GM08714 (cell line): ENCODE results near the gene PTK7.
"Not testable (repeated sequence)": the region's sequence is repeated elsewhere in the genome, so short reads cannot be mapped to it uniquely, and the experiment has no call there.

Source experiments
- H3K4me3 ChIP-seq: fragments of 200-500 bp; sonication (Bioruptor generic); 2 replicates; pipeline ENCODE4 v1.5.1; 2014; ENCODE audit warnings: mild to moderate bottlenecking, low read length, inconsistent platforms
- ZNF274 ChIP-seq: IDR thresholded peaks from 2 replicates; pipeline ENCODE4 v1.6.1; 2012; ENCODE audit warnings: mild to moderate bottlenecking, low read depth, low read length

Gene PTK7

DNA sequence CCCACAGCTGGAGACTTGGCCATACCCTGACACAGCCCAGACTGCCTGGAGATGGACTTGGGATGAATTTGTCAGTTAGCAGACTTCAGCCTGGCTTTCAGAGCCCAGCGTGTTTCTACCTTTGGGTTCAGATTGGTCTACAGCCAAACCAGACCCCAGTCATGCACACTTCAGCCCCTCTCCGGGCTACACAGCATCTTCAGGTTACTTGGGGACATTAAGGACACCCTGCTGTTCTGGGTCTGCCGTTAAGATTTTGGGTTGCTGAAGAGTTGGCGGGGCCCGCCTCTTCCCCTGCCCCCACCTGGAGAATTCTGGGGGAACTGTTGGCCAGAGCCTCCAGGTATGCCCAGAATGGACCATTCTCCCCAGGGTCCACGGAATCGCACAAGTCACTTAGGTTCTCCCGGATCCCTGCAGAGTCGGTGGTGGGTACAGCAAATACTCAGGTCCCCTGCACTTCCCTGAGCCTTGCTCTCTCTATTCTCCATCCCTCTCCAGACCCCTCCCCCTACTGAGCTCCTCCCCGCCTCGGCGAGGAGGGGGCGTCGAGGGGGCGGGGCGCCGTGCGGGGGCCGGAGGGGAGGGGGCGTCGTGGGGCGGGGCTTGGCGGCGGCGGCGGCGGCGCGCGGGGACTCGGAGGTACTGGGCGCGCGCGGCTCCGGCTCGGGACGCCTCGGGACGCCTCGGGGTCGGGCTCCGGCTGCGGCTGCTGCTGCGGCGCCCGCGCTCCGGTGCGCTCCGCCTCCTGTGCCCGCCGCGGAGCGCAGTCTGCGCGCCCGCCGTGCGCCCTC lies at the start of gene PTK7:
PTK7 (plus strand) TSS at position 645 of the 794 bp plus-strand sequence. CDS start 175 bp downstream, outside the sequence.
- no peak for TF ChIP-seq ZNF274

GRCh38 chr6:43026365-43026764 lies 49.7 kb upstream of the PTK7 start:
- no peak for TF ChIP-seq ZNF274
- H3K4me3 ChIP-seq: no peak overlapping the region

More for the DNA sequence above, at the start of gene PTK7:
- H3K4me3 ChIP-seq: peak within 1 kb of the TSS; percentile 61

GRCh38 chr6:43029120-43029519 lies 47.0 kb upstream of the PTK7 start:
- no peak overlapping the region for H3K4me3 ChIP-seq
- no peak for TF ChIP-seq ZNF274

GRCh38 chr6:43032326-43032725 lies 43.8 kb upstream of the PTK7 start:
- TF ChIP-seq ZNF274: no peak
- no peak overlapping the region for H3K4me3 ChIP-seq

GRCh38 chr6:43033496-43034189 lies 42.5 kb upstream of the PTK7 start:
- TF ChIP-seq ZNF274: no peak
- no peak overlapping the region for H3K4me3 ChIP-seq

GRCh38 chr6:43034190-43034525 lies 42.0 kb upstream of the PTK7 start:
- no peak for TF ChIP-seq ZNF274
- H3K4me3 ChIP-seq: no peak overlapping the region

DNA sequence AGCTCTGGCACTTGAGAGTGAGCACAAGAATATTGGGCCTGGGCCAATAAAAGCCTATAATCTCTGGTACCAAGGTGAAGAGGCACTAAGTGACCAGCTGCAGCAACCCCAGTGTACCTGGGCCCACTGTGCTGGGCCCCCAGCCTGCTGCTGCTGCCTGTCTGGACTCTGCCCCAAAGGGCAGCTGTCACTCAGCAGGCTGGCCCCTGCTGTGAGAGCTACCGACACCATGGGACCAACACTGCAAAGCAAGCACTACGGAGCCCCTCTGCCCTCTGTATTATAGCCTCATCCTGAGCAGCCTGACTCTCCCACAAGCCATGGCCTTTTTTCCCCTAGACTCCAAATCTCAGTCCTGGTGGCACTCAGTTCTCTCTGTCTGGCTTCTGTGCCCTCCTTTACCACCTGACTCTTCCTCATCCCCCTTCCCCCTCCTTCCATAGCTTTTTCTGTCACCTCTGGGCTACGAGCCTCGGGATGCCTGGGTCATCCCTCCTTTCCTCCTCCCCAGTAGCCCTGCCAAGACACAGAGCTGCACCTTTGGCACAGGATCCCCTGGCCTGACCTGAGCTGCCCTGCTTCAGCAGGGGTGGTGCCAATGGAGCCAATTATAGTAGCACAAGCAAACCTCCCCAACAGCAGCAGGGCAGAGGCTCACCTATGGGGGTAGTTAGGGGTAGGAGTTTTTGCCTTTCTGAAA lies 40.5 kb upstream of the PTK7 start:
- no peak for TF ChIP-seq ZNF274
- no peak overlapping the region for H3K4me3 ChIP-seq

- H3K4me3 ChIP-seq: no peak overlapping the region
- TF ChIP-seq ZNF274: no peak
Observed at GRCh38 chr6:43036712-43037111, 39.4 kb upstream of the PTK7 start.

- no peak for TF ChIP-seq ZNF274
- H3K4me3 ChIP-seq: no peak overlapping the region
Observed at GRCh38 chr6:43037197-43037596, 38.9 kb upstream of the PTK7 start.

- no peak for TF ChIP-seq ZNF274
- H3K4me3 ChIP-seq: no peak overlapping the region
Observed at GRCh38 chr6:43037706-43038105, 38.4 kb upstream of the PTK7 start.

- H3K4me3 ChIP-seq: no peak overlapping the region
- no peak for TF ChIP-seq ZNF274
Observed at GRCh38 chr6:43038727-43039126, 37.4 kb upstream of the PTK7 start.

DNA sequence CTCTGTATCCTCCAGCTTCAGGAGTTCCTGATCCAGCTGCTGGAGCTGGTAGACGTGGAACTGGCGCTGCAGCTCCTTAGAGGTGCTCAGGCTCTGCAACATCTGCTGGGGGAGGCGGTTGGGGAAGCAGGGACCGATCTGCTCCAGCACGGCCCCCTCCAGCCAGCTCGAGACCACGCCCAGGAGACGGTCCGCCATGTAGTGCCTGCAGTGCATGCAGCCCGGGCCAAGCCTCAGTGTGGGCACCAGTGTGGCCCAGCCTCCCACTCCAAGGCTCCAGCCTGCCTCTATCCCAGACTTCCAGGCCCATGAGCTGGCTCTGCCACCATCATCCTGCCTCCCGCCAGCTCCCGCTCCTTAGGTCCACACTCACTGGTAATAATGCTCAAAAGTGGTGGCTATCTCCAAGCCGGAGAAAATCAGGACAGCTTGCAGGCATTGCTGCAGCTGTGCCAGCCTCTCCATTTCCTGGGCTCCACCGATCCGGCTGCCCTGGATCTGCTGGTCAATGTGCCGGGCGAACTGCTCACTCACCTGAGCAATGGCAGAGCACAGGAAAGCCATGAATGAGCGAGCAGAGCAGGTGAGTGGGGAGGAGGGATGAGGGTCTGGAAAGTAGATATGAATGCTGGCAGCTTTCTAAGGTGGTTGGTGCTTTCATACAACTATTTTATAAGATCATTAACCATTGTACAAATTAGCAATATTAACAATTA lies 35.4 kb upstream of the PTK7 start:
- TF ChIP-seq ZNF274: no peak
- H3K4me3 ChIP-seq: no peak overlapping the region

GRCh38 chr6:43041475-43041874 lies 34.6 kb upstream of the PTK7 start:
- not testable (repeated sequence) for H3K4me3 ChIP-seq

- TF ChIP-seq ZNF274: no peak
Observed at GRCh38 chr6:43043310-43043709, 32.8 kb upstream of the PTK7 start.

DNA sequence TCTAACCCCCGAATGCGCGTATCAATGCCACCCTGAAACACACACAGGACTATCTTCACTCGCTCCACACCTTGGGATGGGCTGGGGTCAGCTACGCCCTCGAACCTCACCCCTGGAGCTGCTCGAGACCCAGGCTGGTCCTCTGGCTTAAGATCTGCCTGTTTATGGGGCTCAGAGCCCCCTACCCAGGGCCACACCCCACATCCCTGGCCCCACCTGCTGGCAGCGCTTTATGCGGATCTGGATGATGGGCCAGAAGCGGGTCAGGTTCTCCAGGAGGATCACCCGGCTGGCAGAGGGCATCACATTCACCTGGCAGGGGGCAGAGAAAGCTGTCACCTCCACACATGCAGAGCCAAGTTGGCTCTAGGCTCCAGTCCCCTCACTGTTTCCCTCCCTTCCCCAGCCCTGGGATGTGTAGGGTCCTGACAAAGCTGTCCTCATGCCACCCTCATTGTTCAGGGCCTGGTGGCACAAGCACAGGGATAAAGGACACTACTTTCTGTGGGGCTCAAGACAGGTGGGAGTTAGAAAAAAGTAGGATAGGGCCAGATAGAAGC lies 30.7 kb upstream of the PTK7 start:
- TF ChIP-seq ZNF274: no peak

More at GRCh38 chr6:43043310-43043709, 32.8 kb upstream of the PTK7 start:
- H3K4me3 ChIP-seq: no peak overlapping the region

More for the DNA sequence above, 30.7 kb upstream of the PTK7 start:
- no peak overlapping the region for H3K4me3 ChIP-seq
